ENCODE measurements around the gene IL17REL.

Gene IL17REL

GRCh38 chr22:50051930-50052329 is 39.4 kb upstream of the IL17REL start:
- no peak for DNase-seq (ENCODE audit: extremely low spot score)
- POLR2A ChIA-PET, result no interaction called here
- TF ChIP-seq CTCF (IDR thresholded peaks at IDR 0.05; ENCODE audit: control extremely low read depth, extremely low read depth, low read depth, missing control alignments), result no peak

GRCh38 chr22:50049299-50050195 is 37.0 kb upstream of the IL17REL start:
- TF ChIP-seq CTCF (IDR thresholded peaks at IDR 0.05; ENCODE audit: control extremely low read depth, extremely low read depth, low read depth, missing control alignments), result no peak
- POLR2A ChIA-PET, result no interaction called here
- CTCF ChIA-PET, result no interaction called here
- no peak for DNase-seq (ENCODE audit: extremely low spot score)

More at GRCh38 chr22:50051930-50052329, 39.4 kb upstream of the IL17REL start:
- CTCF ChIA-PET, result interaction anchor here (1.5 kb wide), 1 partner anchor 21 kb away, joined by 3 read pairs; no protein-coding TSS in a partner anchor

GRCh38 chr22:50048836-50049235 is 36.3 kb upstream of the IL17REL start:
- POLR2A ChIA-PET, result no interaction called here
- no peak for DNase-seq (ENCODE audit: extremely low spot score)
- TF ChIP-seq CTCF (IDR thresholded peaks at IDR 0.05; ENCODE audit: control extremely low read depth, extremely low read depth, low read depth, missing control alignments), result no peak
- CTCF ChIA-PET, result no interaction called here

GRCh38 chr22:50048061-50048765 is 35.6 kb upstream of the IL17REL start:
- ChIA-PET POLR2A (no interaction called here), CTCF (no interaction called here)
- DNase-seq (ENCODE audit: extremely low spot score), result no peak
- TF ChIP-seq CTCF (IDR thresholded peaks at IDR 0.05; ENCODE audit: control extremely low read depth, extremely low read depth, low read depth, missing control alignments), result no peak

- CTCF ChIA-PET, result no interaction called here
- no peak for DNase-seq (ENCODE audit: extremely low spot score)
- no peak for TF ChIP-seq CTCF (IDR thresholded peaks at IDR 0.05; ENCODE audit: control extremely low read depth, extremely low read depth, low read depth, missing control alignments)
- POLR2A ChIA-PET, result no interaction called here
Measured at GRCh38 chr22:50047346-50047745, 34.8 kb upstream of the IL17REL start.

GRCh38 chr22:50046481-50047245 is 34.1 kb upstream of the IL17REL start:
- TF ChIP-seq CTCF (IDR thresholded peaks at IDR 0.05; ENCODE audit: control extremely low read depth, extremely low read depth, low read depth, missing control alignments), result no peak
- CTCF ChIA-PET, result no interaction called here
- no peak for DNase-seq (ENCODE audit: extremely low spot score)
- POLR2A ChIA-PET, result no interaction called here

All from GM10248 (cell line).